H1 (cell line): Measurements from ENCODE around the gene CD99. TPM values are rescaled to one million over a fixed set of nuclear protein-coding genes. Genes with fewer than 3 reads are reported as not detected.

Experiments used
- CTCF ChIA-PET: fragments of 300-600 bp; sonication (Branson Sonifier 250); formaldehyde crosslinking; loops from one replicate; lab custom pipeline; 2021; ENCODE audit not compliant: partially characterized antibody; lab: Charles Lee
- POLR2A ChIA-PET: fragments of 300-600 bp; sonication (Branson Sonifier 250); formaldehyde crosslinking; loops from one replicate; lab custom pipeline; 2021; ENCODE audit warnings: inconsistent platforms; ENCODE audit not compliant: partially characterized antibody; lab: Charles Lee
- DNase-seq, 2 experiments: peaks; one replicate each; pipeline versions ENCODE4 v3.0.0 to v3.0.0-alpha.2; 2010 to 2022; ENCODE audit warnings: low spot score in 2 of 2, low read depth in 1 of 2, mixed read lengths in 1 of 2
- FAIRE-seq: peaks from 2 replicates; lab custom pipeline; 2011; peaks lifted over from hg19 to GRCh38; lab: Jason Lieb, UNC
- H2AFZ ChIP-seq: 2 replicates; pipeline ENCODE4 v1.8.1; 2012; ENCODE audit warnings: low read length, inconsistent platforms
- H2AK5ac ChIP-seq: 2 replicates; pipeline ENCODE4 v1.6.1; 2013; ENCODE audit warnings: low read depth, low read length
- H2BK120ac ChIP-seq: replicated peaks from 2 replicates; pipeline ENCODE3; 2013; ENCODE audit warnings: low read depth, low read length, inconsistent platforms
- H2BK12ac ChIP-seq: 2 replicates; pipeline ENCODE4 v1.6.1; 2013; ENCODE audit warnings: low read depth, low read length
- H2BK15ac ChIP-seq: 2 replicates; pipeline ENCODE4 v1.6.1; 2013; ENCODE audit warnings: low read length
- H2BK20ac ChIP-seq: 2 replicates; pipeline ENCODE4 v1.6.1; 2013; ENCODE audit warnings: low read length
- H2BK5ac ChIP-seq: 2 replicates; pipeline ENCODE4 v1.6.1; 2013; ENCODE audit warnings: low read depth, low read length
- H3K14ac ChIP-seq: 2 replicates; pipeline ENCODE4 v1.6.1; 2013; ENCODE audit warnings: inconsistent platforms; ENCODE audit not compliant: insufficient read length
- H3K18ac ChIP-seq: 2 replicates; pipeline ENCODE4 v1.6.1; 2013; ENCODE audit warnings: low read length; ENCODE audit errors: extremely low read depth
- H3K23ac ChIP-seq: 2 replicates; pipeline ENCODE4 v1.6.1; 2013; ENCODE audit warnings: inconsistent platforms; ENCODE audit not compliant: insufficient read length
- H3K23me2 ChIP-seq: 2 replicates; pipeline ENCODE4 v1.6.1; 2013; ENCODE audit warnings: low read depth, low read length
- H3K27ac ChIP-seq: 2 replicates; pipeline ENCODE4 v1.6.1; 2011; ENCODE audit warnings: low read depth, low read length, inconsistent platforms
- H3K27me3 ChIP-seq, 4 experiments: replicated peaks in 1 of 4; 1 replicate in 1 of 4; 2 replicates in 3 of 4; pipeline versions ENCODE4 v1.6.1 to v1.8.1; 2011 to 2013; ENCODE audit warnings: low read length in 3 of 4, mild to moderate bottlenecking in 3 of 4, inconsistent platforms in 2 of 4, mixed read lengths in 2 of 4, moderate library complexity in 1 of 4; ENCODE audit not compliant: control insufficient read depth in 3 of 4, insufficient read depth in 3 of 4; ENCODE audit errors: extremely low read depth in 1 of 4
- H3K36me3 ChIP-seq, 4 experiments: 2 replicates each; pipeline versions ENCODE4 v1.6.1 to v1.8.1; 2011 to 2013; ENCODE audit warnings: mild to moderate bottlenecking in 4 of 4, low read length in 3 of 4, moderate library complexity in 2 of 4, control low read depth in 1 of 4, inconsistent platforms in 1 of 4; ENCODE audit not compliant: insufficient read depth in 4 of 4, control insufficient read depth in 2 of 4
- H3K4ac ChIP-seq: replicated peaks from 2 replicates; pipeline ENCODE3; 2013; ENCODE audit warnings: low read length, low read depth, mixed read lengths, inconsistent platforms; ENCODE audit not compliant: insufficient read length
- H3K4me1 ChIP-seq, 4 experiments: replicated peaks in 1 of 4; 1 replicate in 1 of 4; 2 replicates in 3 of 4; pipeline versions ENCODE4 v1.6.1 to v1.8.1; 2011 to 2013; ENCODE audit warnings: low read length in 3 of 4, inconsistent platforms in 2 of 4, mixed read lengths in 1 of 4; ENCODE audit not compliant: insufficient read depth in 4 of 4, control insufficient read depth in 3 of 4
- H3K4me2 ChIP-seq, 2 experiments: 2 replicates each; pipeline versions ENCODE4 v1.6.1 to v1.8.1; 2011 to 2013; ENCODE audit warnings: low read depth in 2 of 2, low read length in 2 of 2, control low read depth in 1 of 2, inconsistent platforms in 1 of 2, mild to moderate bottlenecking in 1 of 2; ENCODE audit not compliant: insufficient read depth in 1 of 2
- H3K4me3 ChIP-seq, 4 experiments: fragments of 200-600, 300-600 bp in 1 of 4; sonication (generic), shearing (Covaris generic), sonication (Bioruptor Twin) in 1 of 4; 2 replicates each; pipeline versions ENCODE4 v1.5.1 to v1.8.1; 2011 to 2016; ENCODE audit warnings: low read length in 4 of 4, low read depth in 3 of 4, control low read depth in 2 of 4, inconsistent platforms in 2 of 4, mild to moderate bottlenecking in 2 of 4, mixed read lengths in 1 of 4, moderate library complexity in 1 of 4; ENCODE audit not compliant: insufficient read depth in 2 of 4; ENCODE audit errors: extremely low read depth in 1 of 4
- H3K56ac ChIP-seq: replicated peaks from 2 replicates; pipeline ENCODE3; 2013; ENCODE audit warnings: low read depth, mild to moderate bottlenecking, mixed read lengths, low read length, inconsistent platforms; ENCODE audit not compliant: insufficient read length
- H3K79me1 ChIP-seq: 2 replicates; pipeline ENCODE4 v1.6.1; 2013; ENCODE audit warnings: low read depth, low read length, control low read depth
- H3K79me2 ChIP-seq, 2 experiments: 2 replicates each; pipeline versions ENCODE4 v1.6.1 to v1.8.1; 2012 to 2013; ENCODE audit warnings: low read length in 2 of 2, mild to moderate bottlenecking in 2 of 2, inconsistent platforms in 1 of 2; ENCODE audit not compliant: insufficient read depth in 2 of 2, control insufficient read depth in 1 of 2
- H3K9ac ChIP-seq, 4 experiments: replicated peaks in 1 of 4; 1 replicate in 1 of 4; 2 replicates in 3 of 4; pipeline versions ENCODE4 v1.6.1 to v1.8.1; 2011 to 2013; ENCODE audit warnings: low read depth in 3 of 4, low read length in 3 of 4, control low read depth in 2 of 4, mild to moderate bottlenecking in 2 of 4, moderate library complexity in 2 of 4, inconsistent platforms in 1 of 4; ENCODE audit errors: extremely low read depth in 1 of 4
- H3K9me3 ChIP-seq, 2 experiments: 2 replicates each; pipeline versions ENCODE4 v1.6.1 to v1.8.1; 2012 to 2013; ENCODE audit warnings: mild to moderate bottlenecking in 2 of 2, moderate library complexity in 2 of 2, control low read depth in 1 of 2, inconsistent platforms in 1 of 2, low read depth in 1 of 2, low read length in 1 of 2, mixed read lengths in 1 of 2; ENCODE audit not compliant: insufficient read depth in 2 of 2
- H4K20me1 ChIP-seq, 2 experiments: replicated peaks in 1 of 2; 2 replicates each; pipeline versions ENCODE3 to v1.8.1; 2011 to 2013; ENCODE audit warnings: inconsistent platforms in 2 of 2, low read length in 2 of 2, mild to moderate bottlenecking in 1 of 2; ENCODE audit not compliant: insufficient read depth in 2 of 2, control insufficient read depth in 1 of 2
- H4K5ac ChIP-seq: 2 replicates; pipeline ENCODE4 v1.6.1; 2013; ENCODE audit warnings: low read length, low read depth, mixed read lengths, inconsistent platforms; ENCODE audit not compliant: insufficient read length
- H4K8ac ChIP-seq: 2 replicates; pipeline ENCODE4 v1.8.0; 2013; ENCODE audit warnings: mild to moderate bottlenecking, moderate library complexity, low read length, inconsistent platforms; ENCODE audit not compliant: insufficient read depth; ENCODE audit errors: extremely low read depth
- H4K91ac ChIP-seq: replicated peaks from 2 replicates; pipeline ENCODE3; 2013; ENCODE audit warnings: low read length, mixed read lengths, inconsistent platforms; ENCODE audit not compliant: insufficient read length
- CBX5 ChIP-seq: fragments of 300-800, 300-1000 bp; sonication (generic); IDR thresholded peaks from 2 replicates; pipeline ENCODE4 v1.7.1; 2016; ENCODE audit warnings: antibody characterized with exemption, low read length, low read depth
- PHF8 ChIP-seq: fragments of 200-600 bp; sonication (generic); conservative IDR thresholded peaks from 2 replicates; pipeline ENCODE4 v1.7.1; 2012; ENCODE audit warnings: low read depth, mild to moderate bottlenecking, inconsistent platforms, low read length, moderate library complexity
- POLR2AphosphoS5 ChIP-seq: IDR thresholded peaks from 2 replicates; pipeline ENCODE4 v1.6.1; 2011; ENCODE audit warnings: low read depth, low read length
- RAD21 ChIP-seq, 2 experiments: IDR thresholded peaks in 1 of 2; conservative IDR thresholded peaks in 1 of 2; 2 replicates each; pipeline ENCODE4 v1.6.1; 2011; ENCODE audit warnings: low read depth in 2 of 2, low read length in 2 of 2, improper control_type of control experiment in 1 of 2, inconsistent platforms in 1 of 2, mild to moderate bottlenecking in 1 of 2, moderate library complexity in 1 of 2
- SAP30 ChIP-seq: fragments of 300-600 bp; sonication (generic); IDR thresholded peaks from 2 replicates; pipeline ENCODE4 v1.7.1; 2012; ENCODE audit warnings: low read length, moderate library complexity, mild to moderate bottlenecking, inconsistent platforms; ENCODE audit not compliant: insufficient read depth, insufficient replicate concordance
- SP2 ChIP-seq: IDR thresholded peaks from 2 replicates; pipeline ENCODE4 v1.6.1; 2012; ENCODE audit warnings: mild to moderate bottlenecking, low read length, inconsistent platforms
- TAF7 ChIP-seq: optimal IDR thresholded peaks from 2 replicates; pipeline ENCODE3; 2011; ENCODE audit warnings: low read depth, mild to moderate bottlenecking, inconsistent platforms, low read length, moderate library complexity, borderline replicate concordance
- WGBS, 2 experiments: shearing (Covaris generic) in 1 of 2; methylation state at CpG; one replicate each; pipeline versions ENCODE4 v1.1.6 to v1.1.7; 2013 to 2015; ENCODE audit warnings: low lambda C conversion rate in 2 of 2, mixed read lengths in 2 of 2, inconsistent platforms in 1 of 2, low coverage in 1 of 2, missing lambda C conversion rate in 1 of 2; ENCODE audit not compliant: insufficient replicate concordance in 2 of 2, insufficient coverage in 1 of 2, insufficient read length in 1 of 2; ENCODE audit errors: extremely low coverage in 1 of 2, missing lambda C conversion rate in 1 of 2; 5-methylcytosine and 5-hydroxymethylcytosine counted together
- polyA plus RNA-seq, 7 experiments: library from polyadenylated mRNA; depleted of rRNA in 3 of 7; stranded (reverse) in 5 of 7; unstranded in 2 of 7; fragments of >200 nt in 5 of 7; fragments of 200-250 nt in 2 of 7; gene quantifications; 1 replicate in 5 of 7; 2 replicates in 1 of 7; 4 replicates in 1 of 7; pipeline versions ENCODE4 v1.2.1 to v1.2.3, GENCODE V29; 2011 to 2013; ENCODE audit warnings: missing spikeins in 2 of 7, mixed read lengths in 2 of 7
- total RNA-seq: library from RNA; stranded (reverse); fragmentation: NEBNext Ultra II Directional; extraction: Animal tissue kit (Norgen Biotek cat#: 25700); gene quantifications from 2 replicates; pipeline ENCODE4 v1.2.1, GENCODE V29; 2021
- TF ChIP-seq, protein P1 (sequence below): IDR thresholded peaks from 2 replicates; pipeline ENCODE4 v1.6.1; 2012; ENCODE audit warnings: low read length, inconsistent platforms
- TF ChIP-seq, protein P2 (sequence below): IDR thresholded peaks from 2 replicates; pipeline ENCODE4 v1.6.1; 2012; ENCODE audit warnings: inconsistent platforms

CD99 gene
- total and polyA plus RNA-seq, 2 of the 8 experiments (the other 6 are each of a cell fraction or from before 2014, with no cell fraction given), result 30.1 to 47.8 TPM

DNA sequence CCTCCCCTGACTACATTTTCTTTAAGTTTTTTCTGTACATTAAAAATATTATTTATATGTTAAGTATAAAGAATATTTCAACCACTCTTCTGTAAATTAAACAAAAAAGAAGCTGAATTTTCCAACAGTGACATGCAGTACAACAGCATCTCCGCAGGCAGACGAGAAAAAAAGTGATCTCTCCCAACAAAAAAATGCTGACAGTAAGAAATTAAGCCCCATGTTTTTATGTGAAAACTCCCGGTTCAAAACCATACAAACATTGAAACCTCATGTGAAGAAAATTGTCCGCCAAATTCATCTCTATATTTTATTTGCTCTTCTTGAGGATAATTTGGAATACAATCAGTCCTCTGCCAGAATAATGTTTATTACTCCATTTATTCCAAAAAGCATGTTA lies 20.1 kb upstream of the CD99 start:
- Histone ChIP-seq H3K27me3 (no peaks in the 10 kb centered on the region), H3K56ac (no peak overlapping the region), H2AK5ac (no peak overlapping the region), H2BK15ac (no peak overlapping the region), H3K9ac (no peak overlapping the region), H3K36me3 (no peaks in the 10 kb centered on the region), H2AFZ (no peak overlapping the region), H3K4me2 (no peak overlapping the region), H3K18ac (no peak overlapping the region), H3K79me2 (no peaks in the 10 kb centered on the region), H3K4me3 (no peak overlapping the region), H2BK12ac (no peak overlapping the region), H3K23ac (no peak overlapping the region), H3K14ac (no peak overlapping the region), H3K4me1 (no peaks in the 10 kb centered on the region), H2BK120ac (no peak overlapping the region), H3K23me2 (no peaks in the 10 kb centered on the region; the same call in 1 of the 2 replicates), H3K4ac (no peak overlapping the region), H2BK5ac (no peak overlapping the region), H3K79me1 (no peaks in the 10 kb centered on the region), H4K5ac (no peak overlapping the region), H3K27ac (no peak overlapping the region), H4K8ac (no peak overlapping the region), H4K20me1 (no peaks in the 10 kb centered on the region), H4K91ac (no peak overlapping the region), H2BK20ac (no peak overlapping the region), H3K9me3 (no peaks in the 10 kb centered on the region; a peak in 1 of 4 replicates)
- TF ChIP-seq, protein P1, sequence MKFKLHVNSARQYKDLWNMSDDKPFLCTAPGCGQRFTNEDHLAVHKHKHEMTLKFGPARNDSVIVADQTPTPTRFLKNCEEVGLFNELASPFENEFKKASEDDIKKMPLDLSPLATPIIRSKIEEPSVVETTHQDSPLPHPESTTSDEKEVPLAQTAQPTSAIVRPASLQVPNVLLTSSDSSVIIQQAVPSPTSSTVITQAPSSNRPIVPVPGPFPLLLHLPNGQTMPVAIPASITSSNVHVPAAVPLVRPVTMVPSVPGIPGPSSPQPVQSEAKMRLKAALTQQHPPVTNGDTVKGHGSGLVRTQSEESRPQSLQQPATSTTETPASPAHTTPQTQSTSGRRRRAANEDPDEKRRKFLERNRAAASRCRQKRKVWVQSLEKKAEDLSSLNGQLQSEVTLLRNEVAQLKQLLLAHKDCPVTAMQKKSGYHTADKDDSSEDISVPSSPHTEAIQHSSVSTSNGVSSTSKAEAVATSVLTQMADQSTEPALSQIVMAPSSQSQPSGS, result no peak
- TF ChIP-seq CBX5 (no peak), SP2 (no peak), TAF7 (no peak), POLR2AphosphoS5 (no peak), PHF8 (no peak), RAD21 (IDR thresholded peaks at IDR 0.05 in 1 of 2, conservative IDR thresholded peaks at IDR 0.05 in 1 of 2; ENCODE audit: low read depth in 2 of 2, low read length in 2 of 2) (no peak), SAP30 (no peak)
- TF ChIP-seq, protein P2, sequence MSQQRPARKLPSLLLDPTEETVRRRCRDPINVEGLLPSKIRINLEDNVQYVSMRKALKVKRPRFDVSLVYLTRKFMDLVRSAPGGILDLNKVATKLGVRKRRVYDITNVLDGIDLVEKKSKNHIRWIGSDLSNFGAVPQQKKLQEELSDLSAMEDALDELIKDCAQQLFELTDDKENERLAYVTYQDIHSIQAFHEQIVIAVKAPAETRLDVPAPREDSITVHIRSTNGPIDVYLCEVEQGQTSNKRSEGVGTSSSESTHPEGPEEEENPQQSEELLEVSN, result no peak
- FAIRE-seq (no peak), DNase-seq (no peak)
- ChIA-PET POLR2A (no interaction called here), CTCF (no interaction called here)
- WGBS, 2 experiments, result 67% methylated on average over 4 of the region's 4 CpGs; no CpG with 5 or more reads in 1 of the 2 experiments
